D341Med (cell line): ENCODE data around the gene DNAAF1.
"Not testable (repeated sequence)": the region's sequence is repeated elsewhere in the genome, so short reads cannot be mapped to it uniquely, and the experiment has no call there.

Experiments
- DNase-seq: peaks from one replicate; pipeline ENCODE4 v3.0.0; 2012; ENCODE audit warnings: low spot score

Gene DNAAF1

GRCh38 chr16:84212154-84212553 is 67.0 kb downstream of the DNAAF1 start:
- no peak for DNase-seq

GRCh38 chr16:84212631-84213030 is 67.5 kb downstream of the DNAAF1 start:
- no peak for DNase-seq

- DNase-seq: no peak
Measured at GRCh38 chr16:84214451-84215066, 69.5 kb downstream of the DNAAF1 start.

GRCh38 chr16:84215531-84215930 is 70.4 kb downstream of the DNAAF1 start:
- no peak for DNase-seq

GRCh38 chr16:84216144-84216543 is 71.0 kb downstream of the DNAAF1 start:
- not testable (repeated sequence) for DNase-seq

GRCh38 chr16:84218176-84218823 is 73.2 kb downstream of the DNAAF1 start:
- DNase-seq: no peak

- DNase-seq: no peak
Measured at GRCh38 chr16:84218956-84219355, 73.8 kb downstream of the DNAAF1 start.

GRCh38 chr16:84220851-84221250 is 75.7 kb downstream of the DNAAF1 start:
- DNase-seq: no peak

GRCh38 chr16:84223456-84223855 is 78.3 kb downstream of the DNAAF1 start:
- DNase-seq: no peak

GRCh38 chr16:84224554-84224953 is 79.4 kb downstream of the DNAAF1 start:
- DNase-seq: no peak

GRCh38 chr16:84225126-84225525 is 80.0 kb downstream of the DNAAF1 start:
- no peak for DNase-seq

GRCh38 chr16:84225571-84225970 is 80.5 kb downstream of the DNAAF1 start:
- DNase-seq: no peak

GRCh38 chr16:84226026-84226425 is 80.9 kb downstream of the DNAAF1 start:
- DNase-seq: no peak
